ENCODE measurements around the gene XDH.

Gene XDH

GRCh38 chr2:31365834-31366505 lies 48.6 kb downstream of the XDH start:
- no peak for DNase-seq (ENCODE audit: low read depth, low spot score)

- DNase-seq (ENCODE audit: low read depth, low spot score): no peak
Measured at GRCh38 chr2:31365348-31365747, 49.2 kb downstream of the XDH start.

- DNase-seq (ENCODE audit: low read depth, low spot score): no peak
Measured at GRCh38 chr2:31363956-31364750, 50.4 kb downstream of the XDH start.

GRCh38 chr2:31362581-31362980 lies 52.0 kb downstream of the XDH start:
- no peak for DNase-seq (ENCODE audit: low read depth, low spot score)

GRCh38 chr2:31359229-31359628 lies 55.3 kb downstream of the XDH start:
- no peak for DNase-seq (ENCODE audit: low read depth, low spot score)

GRCh38 chr2:31354837-31355236 lies 59.7 kb downstream of the XDH start:
- no peak for DNase-seq (ENCODE audit: low read depth, low spot score)

GRCh38 chr2:31353179-31353578 lies 61.4 kb downstream of the XDH start:
- no peak for DNase-seq (ENCODE audit: low read depth, low spot score)

- no peak for DNase-seq (ENCODE audit: low read depth, low spot score)
Measured at GRCh38 chr2:31349684-31350083, 64.9 kb downstream of the XDH start.

GRCh38 chr2:31349160-31349559 lies 65.4 kb downstream of the XDH start:
- no peak for DNase-seq (ENCODE audit: low read depth, low spot score)

- DNase-seq (ENCODE audit: low read depth, low spot score): no peak
Measured at GRCh38 chr2:31348618-31349017, 65.9 kb downstream of the XDH start.

- peak; percentile 27 for DNase-seq (ENCODE audit: low read depth, low spot score)
Measured at GRCh38 chr2:31347750-31348149, 66.8 kb downstream of the XDH start.

GRCh38 chr2:31347319-31347718 lies 67.2 kb downstream of the XDH start:
- DNase-seq (ENCODE audit: low read depth, low spot score): no peak

- no peak for DNase-seq (ENCODE audit: low read depth, low spot score)
Measured at GRCh38 chr2:31344447-31344846, 70.1 kb downstream of the XDH start.

GRCh38 chr2:31341351-31341750 lies 73.2 kb downstream of the XDH start:
- DNase-seq (ENCODE audit: low read depth, low spot score): no peak

GRCh38 chr2:31339696-31340095 lies 74.8 kb downstream of the XDH start:
- DNase-seq (ENCODE audit: low read depth, low spot score): no peak

GRCh38 chr2:31337860-31338259 lies 76.7 kb downstream of the XDH start:
- no peak for DNase-seq (ENCODE audit: low read depth, low spot score)

GRCh38 chr2:31337197-31337596 lies 77.3 kb downstream of the XDH start:
- no peak for DNase-seq (ENCODE audit: low read depth, low spot score)

- DNase-seq (ENCODE audit: low read depth, low spot score): peak; percentile 61
Measured at GRCh38 chr2:31335921-31336585, 78.5 kb downstream of the XDH start.

- DNase-seq (ENCODE audit: low read depth, low spot score): no peak
Measured at GRCh38 chr2:31334311-31335026, 80.1 kb downstream of the XDH start.

- peak; percentile 91 for DNase-seq (ENCODE audit: low read depth, low spot score)
Measured at GRCh38 chr2:31333527-31334183, 80.9 kb downstream of the XDH start.

- DNase-seq (ENCODE audit: low read depth, low spot score): no peak
Measured at GRCh38 chr2:31333046-31333445, 81.5 kb downstream of the XDH start.

GRCh38 chr2:31332521-31332920 lies 82.0 kb downstream of the XDH start:
- DNase-seq (ENCODE audit: low read depth, low spot score): no peak
